NCI-H2081 treated with DMSO at 0.1 percent for 48 hours (cell line): ENCODE measurements around the gene TMEM9.
"Not testable (repeated sequence)": the region's sequence is repeated elsewhere in the genome, so short reads cannot be mapped to it uniquely, and the experiment has no call there.

Experiments
- DNase-seq: peaks from one replicate; lab custom pipeline; 2025; lab: John Stamatoyannopoulos, UW

Gene TMEM9

DNA sequence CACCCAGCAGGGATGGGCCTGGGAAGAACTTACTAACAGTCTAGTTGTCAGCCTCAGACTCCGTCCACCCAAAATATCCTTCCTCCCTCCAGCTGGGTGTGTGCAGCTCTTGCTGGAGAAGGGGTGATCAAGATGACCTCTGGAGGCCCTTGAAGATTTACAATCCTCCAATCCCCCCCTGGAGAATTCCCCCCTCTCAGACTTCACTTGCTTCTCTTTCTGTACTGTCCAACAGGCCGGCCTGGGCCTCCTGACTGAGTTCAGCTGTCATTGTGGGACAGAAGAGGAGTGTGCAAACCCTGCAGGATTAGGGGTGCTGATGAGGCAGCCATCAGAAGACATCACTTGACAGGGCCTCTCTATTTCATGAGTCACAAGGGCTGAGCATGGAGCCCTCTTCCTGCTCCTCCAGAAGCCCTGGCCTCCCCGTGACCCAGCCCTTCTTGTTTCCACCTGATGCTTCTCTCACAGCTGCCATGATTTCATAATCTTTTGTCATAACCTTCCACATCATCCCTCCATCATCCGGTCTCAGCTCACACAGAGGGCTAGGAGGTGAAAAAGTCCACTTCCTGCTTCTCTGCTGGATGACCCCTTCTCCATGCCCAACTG is 18.8 kb upstream of the TMEM9 start:
- no peak for DNase-seq

DNA sequence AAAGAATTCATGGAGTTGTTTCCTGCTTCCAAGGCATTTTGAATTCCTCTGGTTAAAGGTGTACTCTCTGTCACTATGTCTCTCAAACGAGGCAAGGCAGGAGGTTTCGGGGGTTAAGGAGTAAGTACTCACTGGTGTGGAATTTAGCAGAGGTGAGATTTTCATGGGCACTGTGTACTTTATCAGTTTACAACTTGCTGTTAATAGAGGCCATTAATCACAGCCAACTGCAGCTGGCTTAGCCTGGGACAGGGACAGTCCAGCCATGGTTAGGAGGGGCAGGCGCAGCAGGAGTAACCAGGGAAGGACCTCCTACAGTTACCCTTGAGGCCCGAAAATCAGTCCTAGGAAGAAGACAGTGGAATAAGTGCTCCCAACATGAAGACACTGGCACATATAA is 18.1 kb upstream of the TMEM9 start:
- DNase-seq: no peak

DNA sequence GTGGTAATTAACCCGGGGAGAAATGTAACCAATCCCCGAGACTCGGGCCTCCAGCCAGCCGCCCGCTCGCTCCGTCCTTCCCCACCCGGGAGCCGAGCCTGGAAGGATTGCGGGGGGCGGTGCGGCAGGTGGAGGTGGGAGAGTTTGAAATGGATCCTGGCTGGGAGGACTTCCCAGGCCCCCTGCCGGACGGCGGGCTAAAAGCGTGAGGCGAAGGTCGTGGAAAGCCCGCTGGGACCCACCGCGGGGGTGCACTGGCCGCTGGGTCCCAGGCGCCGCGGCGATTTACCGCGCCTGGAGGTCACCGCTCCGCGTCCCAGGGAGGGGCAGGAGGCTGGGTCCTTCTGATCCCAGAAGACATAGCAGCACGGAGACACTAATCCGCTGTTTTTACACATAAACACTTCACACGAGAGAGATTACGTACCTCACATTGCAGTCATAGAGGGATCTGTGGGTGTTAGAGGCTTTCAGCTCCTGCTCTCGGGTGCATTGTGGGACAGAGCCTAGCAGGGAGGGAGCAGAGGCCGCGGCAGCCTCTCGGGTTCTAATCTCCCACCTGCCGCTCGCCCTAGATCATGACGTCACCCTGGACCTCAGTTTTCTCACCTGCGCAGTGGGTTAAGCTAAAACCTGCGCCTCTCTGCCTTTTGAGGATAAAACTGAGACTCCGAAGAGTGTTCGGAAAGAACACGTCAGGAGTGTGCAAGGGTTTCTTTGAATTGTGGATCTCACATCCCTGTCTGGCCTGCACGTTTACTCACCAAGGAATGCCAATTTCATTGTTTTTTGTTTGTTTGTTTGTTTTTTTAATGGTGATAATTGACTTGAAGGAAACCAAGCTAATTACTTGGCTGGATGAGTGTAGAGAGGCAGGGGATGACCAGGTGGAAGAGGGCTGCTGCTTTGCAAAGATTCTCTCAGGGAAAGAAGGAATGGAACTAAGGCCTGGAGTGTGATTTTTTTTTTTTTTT is 17.1 kb upstream of the TMEM9 start:
- no peak for DNase-seq

DNA sequence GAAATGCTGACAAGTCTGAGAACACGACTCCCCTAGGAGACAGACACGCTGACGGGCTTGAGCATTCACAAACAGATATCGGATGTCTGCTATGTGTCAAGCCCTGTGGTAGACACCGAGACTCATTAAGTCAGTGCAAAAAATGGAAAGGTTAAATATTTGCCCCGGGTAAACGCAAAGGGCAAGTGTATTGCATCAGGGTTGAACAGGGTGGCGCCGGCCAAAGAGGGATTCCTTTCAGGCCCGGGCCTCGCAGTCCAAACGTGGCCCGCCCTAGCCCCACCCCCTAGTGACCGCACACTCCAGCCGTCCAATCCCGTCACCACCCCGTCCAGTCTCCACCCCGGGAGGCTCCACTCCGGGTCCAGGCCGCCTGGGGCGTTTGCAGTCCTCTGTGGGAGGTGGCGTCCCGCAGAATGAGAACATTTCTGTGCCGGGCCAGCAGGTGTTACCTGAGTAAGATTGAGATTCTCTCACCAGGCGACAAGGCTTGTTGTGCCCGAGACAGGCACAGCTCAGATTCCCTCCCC is 16.3 kb upstream of the TMEM9 start:
- peak; percentile 92 for DNase-seq

DNA sequence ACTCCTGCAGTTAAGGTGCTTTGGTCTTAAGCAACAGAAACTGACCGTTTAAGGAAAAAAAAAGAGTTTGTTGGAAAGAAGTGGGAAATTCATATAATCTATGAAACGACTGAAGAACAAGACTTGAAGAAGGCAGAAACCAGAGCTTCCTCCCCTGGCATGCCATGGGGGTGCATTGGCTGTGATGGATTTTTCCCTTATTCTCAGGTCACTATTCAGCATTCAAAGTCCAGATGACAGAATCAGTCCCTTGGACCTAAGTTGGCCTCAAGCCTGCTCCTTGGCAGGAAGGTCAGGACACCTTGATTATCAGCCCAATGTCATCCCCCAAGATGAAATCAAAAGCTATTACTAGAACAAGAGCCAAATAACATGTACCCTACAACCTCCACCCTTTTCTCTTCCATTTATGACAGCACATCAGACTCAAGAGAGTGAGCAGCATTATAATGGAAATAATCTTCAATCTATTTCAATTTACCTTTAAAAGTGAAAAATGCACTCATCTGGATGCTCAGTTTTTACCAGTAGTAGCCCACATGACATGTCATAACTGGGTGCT is 15.8 kb upstream of the TMEM9 start:
- no peak for DNase-seq

GRCh38 chr1:201169203-201169602 is 14.9 kb upstream of the TMEM9 start:
- DNase-seq: no peak

- peak; percentile 39 for DNase-seq
Observed at GRCh38 chr1:201167041-201167991, 13.0 kb upstream of the TMEM9 start.

DNA sequence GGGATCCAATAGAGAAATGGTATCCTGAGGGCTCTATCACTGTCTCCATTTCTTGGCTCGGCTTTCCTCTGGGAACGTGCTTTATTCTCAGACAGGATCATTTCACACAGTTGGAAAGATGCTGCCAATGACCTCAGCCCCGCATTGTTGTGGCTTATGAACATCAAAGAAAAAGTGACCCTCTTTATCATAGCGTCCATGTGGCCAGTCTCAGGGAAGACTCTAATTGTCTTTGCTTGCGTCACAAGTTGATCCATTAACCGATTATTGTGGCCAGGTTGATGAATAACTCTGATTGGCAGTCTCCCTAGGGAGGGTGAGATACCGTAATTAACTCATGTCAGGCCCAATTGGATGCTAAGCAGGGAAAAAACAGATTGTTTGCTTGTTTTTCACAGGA is 10.4 kb upstream of the TMEM9 start:
- no peak for DNase-seq

DNA sequence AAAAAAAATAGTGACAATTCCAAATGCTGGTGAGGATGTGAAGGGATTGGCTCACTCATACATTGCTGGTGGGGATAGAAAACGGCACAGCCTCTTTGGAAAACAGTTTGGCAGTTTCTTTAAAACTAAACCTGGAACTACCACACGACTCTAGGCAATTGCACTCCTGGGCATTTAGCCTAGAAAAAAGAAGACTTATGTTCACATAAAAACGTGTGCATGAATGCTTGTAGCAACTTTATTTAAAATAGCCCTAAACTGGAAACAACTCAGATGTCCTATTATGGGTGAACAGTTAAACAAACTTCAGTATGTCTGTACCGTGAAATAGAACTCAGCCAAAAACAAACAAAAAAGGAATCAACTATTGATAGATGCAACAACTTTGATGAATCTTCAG is 9.4 kb upstream of the TMEM9 start:
- no peak for DNase-seq

DNA sequence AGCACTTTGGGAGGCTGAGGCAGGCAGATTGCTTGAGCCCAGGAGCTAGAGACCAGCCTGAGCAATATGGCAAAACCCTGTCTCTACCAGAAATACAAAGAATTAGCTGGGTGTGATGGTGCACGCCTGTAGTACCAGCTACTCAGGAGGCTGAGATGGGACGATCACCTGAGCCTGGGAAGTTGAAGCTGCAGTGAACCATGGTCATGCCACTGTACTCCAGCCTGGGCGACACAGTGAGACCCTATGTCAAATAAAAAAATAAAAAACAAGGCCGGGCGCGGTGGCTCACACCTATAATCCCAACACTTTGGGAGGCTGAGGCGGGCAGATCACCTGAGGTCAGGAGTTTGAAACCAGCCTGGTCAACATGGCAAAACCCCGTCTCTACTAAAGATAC is 8.8 kb upstream of the TMEM9 start:
- not testable (repeated sequence) for DNase-seq

DNA sequence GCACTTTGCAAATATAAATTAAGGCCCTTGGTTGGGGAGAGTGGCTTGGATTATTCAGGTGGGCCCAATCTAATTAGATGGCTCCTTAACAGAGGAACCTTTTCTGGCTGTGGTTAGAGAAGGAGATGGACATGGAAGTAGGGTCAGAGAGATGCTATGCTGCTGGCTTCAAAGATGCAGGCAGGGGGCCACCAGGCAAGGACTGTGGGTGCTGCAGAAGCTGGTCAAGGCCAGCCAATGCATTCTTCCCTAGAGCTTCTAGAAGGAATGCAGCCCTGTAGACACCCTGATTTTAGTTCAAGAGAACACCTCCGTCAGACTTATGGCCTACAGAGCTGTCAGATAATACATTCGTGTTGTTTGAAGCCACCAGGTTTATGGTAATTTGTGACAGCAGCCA is 3.7 kb upstream of the TMEM9 start:
- no peak for DNase-seq

DNA sequence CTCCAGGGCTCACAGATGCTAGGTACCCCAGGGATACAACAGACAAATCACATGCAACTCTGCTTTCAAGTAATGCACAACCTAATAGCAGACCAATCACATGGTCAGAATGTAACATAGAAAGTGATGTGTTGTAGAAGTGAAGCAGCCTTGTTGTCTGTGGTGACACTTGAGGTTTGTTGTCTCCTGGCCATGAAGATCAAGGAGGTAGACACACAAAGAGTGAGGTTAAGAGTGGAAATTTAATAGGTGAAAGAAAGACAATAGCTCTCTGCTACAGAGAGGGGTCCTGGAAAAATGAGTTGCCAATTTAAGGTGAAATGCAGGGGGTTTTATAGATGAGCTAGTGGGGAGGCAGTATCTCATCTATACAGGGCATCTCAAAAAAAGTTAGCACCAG is 2.5 kb upstream of the TMEM9 start:
- no peak for DNase-seq

DNA sequence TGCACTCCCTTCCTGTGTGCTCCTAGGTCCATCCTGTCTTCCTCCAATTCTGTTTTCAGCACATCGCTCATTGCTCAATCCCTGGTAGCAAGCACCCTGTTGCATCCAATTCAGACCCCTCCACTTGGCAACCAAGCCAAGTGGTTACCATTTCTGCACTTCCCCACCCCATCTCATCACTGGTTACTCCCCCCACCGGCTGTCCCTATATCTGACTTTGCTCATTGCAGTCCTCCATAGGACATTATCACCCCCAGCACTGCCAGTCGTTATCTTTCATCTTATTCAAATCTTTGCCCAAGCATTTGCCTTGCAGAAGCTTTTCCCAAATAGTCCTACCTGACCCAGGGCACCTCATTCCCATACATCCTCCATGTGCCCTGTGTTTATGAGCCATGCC is 2.1 kb upstream of the TMEM9 start:
- no peak for DNase-seq

GRCh38 chr1:201155354-201155753 is 1.1 kb upstream of the TMEM9 start:
- no peak for DNase-seq

DNA sequence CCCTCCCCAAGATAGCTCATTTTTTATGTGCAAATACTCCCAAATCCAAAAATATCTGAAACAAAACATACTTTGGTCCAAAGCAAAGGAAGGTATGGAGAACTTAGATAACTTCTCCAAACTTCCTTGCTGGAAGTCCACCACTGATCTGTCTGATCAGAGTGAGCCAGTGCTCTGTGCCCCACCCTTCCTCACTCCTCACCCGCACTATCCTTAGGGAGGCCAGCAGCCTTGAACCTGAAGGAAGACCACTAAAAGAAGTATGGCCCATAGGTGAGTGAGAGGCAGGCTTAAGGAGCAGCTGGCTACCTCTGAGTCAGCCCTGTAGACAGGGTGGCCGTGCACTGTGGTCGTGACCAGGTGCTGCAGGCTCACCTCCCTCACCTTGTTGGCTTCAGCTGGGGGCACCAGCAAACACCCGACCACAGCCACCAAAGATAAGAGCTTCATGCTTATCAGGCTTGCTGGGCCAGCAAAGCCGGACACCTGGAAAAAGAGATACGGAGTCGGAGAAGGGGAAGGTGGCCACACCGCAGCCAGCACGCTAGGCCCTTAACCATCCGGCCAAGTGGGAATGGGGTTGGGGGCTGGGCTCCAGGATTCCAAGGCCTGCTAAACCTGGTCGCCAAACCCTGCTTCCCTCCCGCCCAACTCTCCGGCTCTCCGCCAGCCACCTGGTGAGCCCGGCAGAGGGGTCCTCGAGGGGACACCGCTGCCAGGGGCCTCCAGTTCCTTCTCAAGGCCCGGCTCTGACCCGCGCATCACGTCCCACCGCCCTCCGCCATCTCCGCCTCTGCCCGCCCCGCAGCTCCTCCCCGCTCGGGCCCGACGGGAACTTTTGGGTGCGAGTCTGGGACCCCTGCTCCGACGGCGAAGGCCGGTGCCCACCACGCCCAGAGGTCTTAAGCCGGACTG is 543 bp downstream of the TMEM9 start:
- no peak for DNase-seq

- DNase-seq: no peak
Observed at GRCh38 chr1:201149400-201149799, 4.9 kb downstream of the TMEM9 start.

GRCh38 chr1:201147396-201148015 is 6.8 kb downstream of the TMEM9 start:
- no peak for DNase-seq

DNA sequence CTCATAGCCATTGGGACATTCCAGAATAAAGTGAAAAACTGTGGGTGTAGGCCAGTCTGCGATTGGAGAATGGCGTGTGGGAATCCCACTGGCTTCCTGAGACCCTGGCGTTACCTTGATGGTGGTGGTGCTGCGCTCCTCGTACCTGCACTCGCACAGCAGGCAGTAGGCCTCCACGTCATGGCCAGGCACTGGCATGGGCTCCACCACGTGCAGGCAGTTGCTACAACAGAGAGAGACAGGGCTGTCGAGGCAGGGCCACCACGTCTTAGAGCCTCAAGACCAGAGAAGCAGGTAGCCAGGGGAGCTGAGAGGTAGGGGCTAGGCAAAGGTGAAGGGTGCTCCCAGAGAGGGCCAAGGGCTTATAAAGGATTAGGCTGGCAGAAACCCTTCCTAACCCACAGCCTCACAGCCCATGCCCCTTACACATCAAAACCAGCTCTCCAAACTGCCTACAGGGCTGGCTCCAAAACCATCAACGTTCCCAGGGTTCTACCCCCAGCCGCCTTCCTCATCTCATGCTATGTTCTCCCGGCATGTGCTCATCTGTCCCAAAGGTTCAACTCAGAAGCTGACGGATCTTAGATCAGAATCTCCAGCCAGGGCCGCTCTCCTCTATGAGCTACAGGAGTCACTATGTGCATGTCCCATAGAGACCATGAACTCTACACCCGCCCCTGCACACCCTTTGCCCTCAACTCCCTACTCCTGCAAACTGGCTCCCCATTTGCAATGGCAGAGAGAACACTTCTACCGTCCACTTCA is 7.5 kb downstream of the TMEM9 start:
- DNase-seq: no peak

DNA sequence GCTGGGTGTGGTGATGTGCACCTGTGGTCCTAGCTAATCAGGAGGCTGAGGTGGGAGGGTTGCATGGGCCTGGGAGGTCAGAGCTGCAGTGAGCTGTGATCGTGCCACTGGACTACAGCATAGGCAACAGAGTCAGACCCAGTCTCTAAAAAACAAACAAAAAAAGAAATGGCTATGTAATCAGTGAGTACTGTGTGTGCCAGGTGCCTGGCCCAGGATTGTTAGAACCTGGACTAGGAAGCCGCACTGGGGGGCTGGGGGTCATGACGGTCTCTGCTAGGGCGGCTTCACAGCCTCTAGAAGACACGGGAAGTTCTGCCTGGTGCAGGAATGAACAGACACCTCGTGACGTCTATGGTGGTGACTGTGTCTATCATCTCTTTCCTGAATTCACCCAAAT is 8.5 kb downstream of the TMEM9 start:
- DNase-seq: no peak
